HEK293 (cell line): ENCODE data around the gene MTCL1.

Experiments
- ATF2 ChIP-seq: fragments of 450-650 bp; formaldehyde crosslinking; IDR thresholded peaks from 2 replicates; pipeline ENCODE4 v1.5.1; 2016; ENCODE audit warnings: missing biosample characterization, missing genetic modification characterization, low read depth
- CTCF ChIP-seq: fragments of 450-650 bp; formaldehyde crosslinking; IDR thresholded peaks from 2 replicates; pipeline ENCODE4 v1.5.1; 2016; ENCODE audit warnings: missing biosample characterization, missing genetic modification characterization
- GLI2 ChIP-seq: fragments of 450-650 bp; formaldehyde crosslinking; IDR thresholded peaks from 2 replicates; pipeline ENCODE4; 2017; ENCODE audit warnings: missing biosample characterization, missing genetic modification characterization, low read depth, borderline replicate concordance
- MEIS1 ChIP-seq: sonication (generic); formaldehyde crosslinking; IDR thresholded peaks from 2 replicates; pipeline ENCODE4 v1.8.1; 2022; ENCODE audit warnings: missing genetic modification reagents, mild to moderate bottlenecking, borderline replicate concordance
- MYNN ChIP-seq: fragments of 450-650 bp; formaldehyde crosslinking; IDR thresholded peaks from 2 replicates; pipeline ENCODE4 v1.5.1; 2016; ENCODE audit warnings: missing biosample characterization, missing genetic modification characterization, borderline replicate concordance
- REST ChIP-seq: fragments of 450-650 bp; formaldehyde crosslinking; IDR thresholded peaks from 2 replicates; pipeline ENCODE4 v1.5.1; 2016; ENCODE audit warnings: missing biosample characterization, missing genetic modification characterization
- ZFP37 ChIP-seq: fragments of 450-650 bp; formaldehyde crosslinking; IDR thresholded peaks from 2 replicates; pipeline ENCODE4 v1.5.1; 2016; ENCODE audit warnings: missing biosample characterization, missing genetic modification characterization
- ZNF148 ChIP-seq: fragments of 450-650 bp; formaldehyde crosslinking; IDR thresholded peaks from 2 replicates; pipeline ENCODE4 v1.5.0; 2017; ENCODE audit warnings: missing biosample characterization, missing genetic modification characterization, borderline replicate concordance
- ZNF169 ChIP-seq: fragments of 450-650 bp; formaldehyde crosslinking; IDR thresholded peaks from 2 replicates; pipeline ENCODE4 v1.5.1; 2016; ENCODE audit warnings: missing biosample characterization, missing genetic modification characterization
- ZNF24 ChIP-seq: fragments of 450-650 bp; formaldehyde crosslinking; IDR thresholded peaks from 2 replicates; pipeline ENCODE4 v1.5.1; 2016; ENCODE audit warnings: missing biosample characterization, missing genetic modification characterization
- ZNF707 ChIP-seq: fragments of 450-650 bp; formaldehyde crosslinking; IDR thresholded peaks from 2 replicates; pipeline ENCODE4 v1.5.1; 2016; ENCODE audit warnings: missing biosample characterization, missing genetic modification characterization
- ZNF791 ChIP-seq: fragments of 450-650 bp; formaldehyde crosslinking; IDR thresholded peaks from 2 replicates; pipeline ENCODE4 v1.5.1; 2016; ENCODE audit warnings: missing biosample characterization, missing genetic modification characterization

GRCh38 chr18:8858888-8859511, 153.6 kb downstream of the MTCL1 start:
- TF ChIP-seq CTCF (tag by site-specific recombination) (no peak), ZNF169 (no peak), REST (no peak), ZNF707 (tag by site-specific recombination) (no peak), ZNF791 (no peak), ZNF24 (no peak), MEIS1 (CRISPR knock-in tag) (no peak), MYNN (tag by site-specific recombination) (no peak), ZNF148 (tag by site-specific recombination) (no peak), ZFP37 (tag by site-specific recombination) (no peak), GLI2 (no peak), ATF2 (tag by site-specific recombination) (no peak)
